ENCODE data around the gene SELENOM.

GRCh38 chr22:31099386-31099785, 8.0 kb downstream of the SELENOM start:
- TF ChIP-seq, protein P1, sequence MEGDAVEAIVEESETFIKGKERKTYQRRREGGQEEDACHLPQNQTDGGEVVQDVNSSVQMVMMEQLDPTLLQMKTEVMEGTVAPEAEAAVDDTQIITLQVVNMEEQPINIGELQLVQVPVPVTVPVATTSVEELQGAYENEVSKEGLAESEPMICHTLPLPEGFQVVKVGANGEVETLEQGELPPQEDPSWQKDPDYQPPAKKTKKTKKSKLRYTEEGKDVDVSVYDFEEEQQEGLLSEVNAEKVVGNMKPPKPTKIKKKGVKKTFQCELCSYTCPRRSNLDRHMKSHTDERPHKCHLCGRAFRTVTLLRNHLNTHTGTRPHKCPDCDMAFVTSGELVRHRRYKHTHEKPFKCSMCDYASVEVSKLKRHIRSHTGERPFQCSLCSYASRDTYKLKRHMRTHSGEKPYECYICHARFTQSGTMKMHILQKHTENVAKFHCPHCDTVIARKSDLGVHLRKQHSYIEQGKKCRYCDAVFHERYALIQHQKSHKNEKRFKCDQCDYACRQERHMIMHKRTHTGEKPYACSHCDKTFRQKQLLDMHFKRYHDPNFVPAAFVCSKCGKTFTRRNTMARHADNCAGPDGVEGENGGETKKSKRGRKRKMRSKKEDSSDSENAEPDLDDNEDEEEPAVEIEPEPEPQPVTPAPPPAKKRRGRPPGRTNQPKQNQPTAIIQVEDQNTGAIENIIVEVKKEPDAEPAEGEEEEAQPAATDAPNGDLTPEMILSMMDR (IDR thresholded peaks at IDR 0.05; ENCODE audit: poor library complexity, severe bottlenecking), result no peak
- no peak for TF ChIP-seq EP300 (conservative IDR thresholded peaks at IDR 0.05; ENCODE audit: poor library complexity, severe bottlenecking)
- no peak for TF ChIP-seq SMC3 (conservative IDR thresholded peaks at IDR 0.05; ENCODE audit: poor library complexity)
- no peak for TF ChIP-seq EZH2 (IDR thresholded peaks at IDR 0.05; ENCODE audit: borderline replicate concordance, insufficient read depth, low read length, poor library complexity, severe bottlenecking)
- TF ChIP-seq POLR2AphosphoS5 (IDR thresholded peaks at IDR 0.05), result no peak
- TF ChIP-seq RAD21 (conservative IDR thresholded peaks at IDR 0.05), result no peak
- no peak for TF ChIP-seq REST (IDR thresholded peaks at IDR 0.05; ENCODE audit: borderline replicate concordance)
- TF ChIP-seq TAF1 (IDR thresholded peaks at IDR 0.05; ENCODE audit: low read depth), result no peak
- TF ChIP-seq MXI1 (conservative IDR thresholded peaks at IDR 0.05; ENCODE audit: poor library complexity, severe bottlenecking), result no peak

Measured in neural cell (in vitro differentiated cells).